HG02973 (cell line): ENCODE results near the gene AP1B1.

Source experiments
- ATAC-seq: cut with Tn5 transposase; IDR thresholded peaks from one replicate; pipeline ENCODE4 v1.9.1; 2021; ENCODE audit warnings: moderate library complexity; ENCODE audit not compliant: unreplicated experiment

Gene AP1B1

GRCh38 chr22:29315286-29316140 lies 72.9 kb downstream of the AP1B1 start, which contains the start of gene RASL10A:
Gene RASL10A, minus strand, starts transcription at chr22:29315697. Its CDS starts 451 bp downstream, at chr22:29315246.
- ATAC-seq, result no peak

- ATAC-seq, result no peak
Measured at GRCh38 chr22:29314537-29315285, 73.7 kb downstream of the AP1B1 start.

GRCh38 chr22:29313576-29314466 lies 74.5 kb downstream of the AP1B1 start:
- no peak for ATAC-seq

- no peak for ATAC-seq
Measured at GRCh38 chr22:29313126-29313575, 75.2 kb downstream of the AP1B1 start.

GRCh38 chr22:29312218-29313125 lies 75.9 kb downstream of the AP1B1 start:
- ATAC-seq, result no peak

GRCh38 chr22:29311464-29312217 lies 76.7 kb downstream of the AP1B1 start:
- no peak for ATAC-seq

GRCh38 chr22:29310863-29311339 lies 77.5 kb downstream of the AP1B1 start:
- no peak for ATAC-seq

- no peak for ATAC-seq
Measured at GRCh38 chr22:29310065-29310862, 78.1 kb downstream of the AP1B1 start.

- no peak for ATAC-seq
Measured at GRCh38 chr22:29309332-29310064, 78.9 kb downstream of the AP1B1 start.

GRCh38 chr22:29308791-29309262 lies 79.5 kb downstream of the AP1B1 start:
- ATAC-seq, result no peak

GRCh38 chr22:29308148-29308790 lies 80.1 kb downstream of the AP1B1 start:
- ATAC-seq, result no peak

- no peak for ATAC-seq
Measured at GRCh38 chr22:29307596-29308147, 80.7 kb downstream of the AP1B1 start.

- ATAC-seq, result no peak
Measured at GRCh38 chr22:29306835-29307595, 81.4 kb downstream of the AP1B1 start.

GRCh38 chr22:29306175-29306834 lies 82.1 kb downstream of the AP1B1 start, which contains the start of gene GAS2L1:
Gene GAS2L1, plus strand, starts transcription at chr22:29306650. Its CDS starts 1,456 bp downstream, at chr22:29308106.
- no peak for ATAC-seq

GRCh38 chr22:29305836-29306174 lies 82.6 kb downstream of the AP1B1 start:
- ATAC-seq, result no peak
